ENCODE measurements around the gene ELMO2.

ELMO2 gene

DNA sequence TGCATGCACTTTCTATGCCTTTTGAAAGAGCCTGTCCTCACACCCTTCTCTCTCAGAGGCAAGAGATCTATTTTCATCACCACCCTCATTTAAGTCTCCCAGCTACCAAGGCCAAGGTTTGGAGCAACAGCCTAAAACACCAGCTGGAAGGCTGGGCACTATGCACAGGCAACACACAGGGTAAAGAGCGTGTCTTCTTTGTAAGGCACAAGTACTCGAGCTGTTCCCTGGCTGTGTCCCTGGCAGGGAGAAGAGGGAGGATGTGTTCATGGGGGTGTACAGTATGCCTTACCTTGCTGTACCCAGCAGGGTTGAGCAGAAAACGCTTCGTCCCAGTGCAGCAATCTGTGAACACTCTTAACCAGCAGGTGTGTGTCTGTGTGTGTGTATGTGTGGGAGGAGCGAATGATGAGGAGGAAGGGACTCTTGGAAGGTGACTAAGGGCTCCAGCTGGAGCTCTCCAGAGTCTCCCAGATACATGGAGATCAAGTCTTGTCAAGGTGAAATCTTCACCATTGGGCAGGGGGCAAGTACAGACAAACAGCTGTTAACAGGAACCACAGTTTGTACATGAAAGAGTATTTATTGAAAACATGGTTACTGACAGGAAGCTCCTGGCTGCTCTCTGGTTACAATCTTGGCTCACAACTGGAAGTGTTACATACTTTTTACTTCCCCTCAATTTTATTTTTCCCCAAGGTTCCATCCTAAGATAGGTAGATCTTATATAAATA, 40.8 kb downstream of the ELMO2 start:
- Histone ChIP-seq H2AFZ (ENCODE audit: low read length) (no peak overlapping the region), H3F3A (ENCODE audit: insufficient read depth, low read length) (no peaks in the 10 kb centered on the region), H3K9me2 (ENCODE audit: low read depth, low read length) (no peaks in the 10 kb centered on the region), H3K9ac (ENCODE audit: low read length) (no peak overlapping the region), H3K9me3 (ENCODE audit: low read length) (no peaks in the 10 kb centered on the region), H3K4me2 (ENCODE audit: low read length) (no peak overlapping the region), H3K4me3 (ENCODE audit: low read depth, low read length, poor library complexity, severe bottlenecking) (no peak overlapping the region), H3K4me1 (ENCODE audit: insufficient read depth, low read length, severe bottlenecking) (peaks cover 28% of the 10 kb centered on the region), H3K27ac (ENCODE audit: low read depth, low read length, poor library complexity, severe bottlenecking) (no peak overlapping the region), H3K27me3 (ENCODE audit: insufficient read depth, low read length) (no peaks in the 10 kb centered on the region), H3K36me3 (ENCODE audit: insufficient read depth, low read length) (peaks cover 27% of the 10 kb centered on the region; the same call in 1 of the 2 replicates), H3K79me2 (ENCODE audit: insufficient read depth, low read length) (peaks cover 7% of the 10 kb centered on the region; the same call in 1 of the 2 replicates), H4K20me1 (ENCODE audit: insufficient read depth, low read length) (no peaks in the 10 kb centered on the region)
- TF ChIP-seq EZH2 (IDR thresholded peaks at IDR 0.05; ENCODE audit: borderline replicate concordance, low read length): no peak
- TF ChIP-seq, protein P1, sequence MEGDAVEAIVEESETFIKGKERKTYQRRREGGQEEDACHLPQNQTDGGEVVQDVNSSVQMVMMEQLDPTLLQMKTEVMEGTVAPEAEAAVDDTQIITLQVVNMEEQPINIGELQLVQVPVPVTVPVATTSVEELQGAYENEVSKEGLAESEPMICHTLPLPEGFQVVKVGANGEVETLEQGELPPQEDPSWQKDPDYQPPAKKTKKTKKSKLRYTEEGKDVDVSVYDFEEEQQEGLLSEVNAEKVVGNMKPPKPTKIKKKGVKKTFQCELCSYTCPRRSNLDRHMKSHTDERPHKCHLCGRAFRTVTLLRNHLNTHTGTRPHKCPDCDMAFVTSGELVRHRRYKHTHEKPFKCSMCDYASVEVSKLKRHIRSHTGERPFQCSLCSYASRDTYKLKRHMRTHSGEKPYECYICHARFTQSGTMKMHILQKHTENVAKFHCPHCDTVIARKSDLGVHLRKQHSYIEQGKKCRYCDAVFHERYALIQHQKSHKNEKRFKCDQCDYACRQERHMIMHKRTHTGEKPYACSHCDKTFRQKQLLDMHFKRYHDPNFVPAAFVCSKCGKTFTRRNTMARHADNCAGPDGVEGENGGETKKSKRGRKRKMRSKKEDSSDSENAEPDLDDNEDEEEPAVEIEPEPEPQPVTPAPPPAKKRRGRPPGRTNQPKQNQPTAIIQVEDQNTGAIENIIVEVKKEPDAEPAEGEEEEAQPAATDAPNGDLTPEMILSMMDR (IDR thresholded peaks at IDR 0.05; ENCODE audit: low read length): no peak

DNA sequence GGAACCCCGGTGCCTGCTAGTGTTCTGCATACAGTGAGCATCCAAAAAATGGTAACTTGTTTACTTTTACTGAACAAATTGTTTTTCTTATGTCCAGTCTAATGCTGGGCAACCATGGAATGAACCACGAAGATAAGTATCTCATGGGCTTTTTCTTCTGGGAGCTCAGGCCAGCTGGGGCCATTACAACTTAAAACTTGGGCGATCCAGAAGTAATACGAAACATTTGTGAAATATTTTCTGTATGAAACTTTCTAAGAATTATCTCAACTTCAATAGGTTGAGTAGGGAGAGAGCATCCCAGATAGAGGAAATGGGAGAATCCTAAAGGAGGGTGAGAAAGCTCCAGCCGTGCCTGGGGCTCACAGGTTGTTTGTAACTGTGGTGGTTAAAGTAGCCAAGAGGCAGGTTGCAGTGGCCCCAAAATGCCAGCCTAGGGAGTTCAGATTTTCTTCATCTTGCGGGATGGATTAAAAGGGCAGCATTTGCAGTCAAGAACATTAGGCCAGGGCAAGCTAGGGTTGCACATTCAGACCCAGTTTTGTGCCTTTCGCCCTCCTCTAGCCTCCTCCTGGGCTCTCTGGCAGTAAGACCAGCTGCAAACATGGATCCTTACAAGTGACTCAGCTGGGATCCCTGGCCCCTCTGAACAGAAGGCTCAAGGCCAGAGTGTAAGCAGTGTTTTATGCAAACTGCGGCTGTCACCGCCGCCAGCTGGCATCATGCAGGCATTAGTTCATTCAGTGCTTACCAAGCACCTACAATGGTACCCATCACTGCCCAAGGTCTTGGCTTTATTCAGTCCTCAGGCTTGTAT, 41.5 kb downstream of the ELMO2 start:
- peak overlapping the region; percentile 89 for H3K9ac ChIP-seq (ENCODE audit: low read length)
- H3K36me3 ChIP-seq (ENCODE audit: insufficient read depth, low read length): peaks cover 19% of the 10 kb centered on the region; the same call in 1 of the 2 replicates
- H3K4me3 ChIP-seq (ENCODE audit: low read depth, low read length, poor library complexity, severe bottlenecking): peak overlapping the region; percentile 82
- H3K4me1 ChIP-seq (ENCODE audit: insufficient read depth, low read length, severe bottlenecking): peaks cover 28% of the 10 kb centered on the region
- no peaks in the 10 kb centered on the region for H4K20me1 ChIP-seq (ENCODE audit: insufficient read depth, low read length)
- H3K27ac ChIP-seq (ENCODE audit: low read depth, low read length, poor library complexity, severe bottlenecking): no peak overlapping the region
- H3K9me2 ChIP-seq (ENCODE audit: low read depth, low read length): no peaks in the 10 kb centered on the region
- no peak overlapping the region for H2AFZ ChIP-seq (ENCODE audit: low read length)
- peaks cover 7% of the 10 kb centered on the region; the same call in 1 of the 2 replicates for H3K79me2 ChIP-seq (ENCODE audit: insufficient read depth, low read length)
- H3K9me3 ChIP-seq (ENCODE audit: low read length): no peaks in the 10 kb centered on the region
- no peaks in the 10 kb centered on the region for H3F3A ChIP-seq (ENCODE audit: insufficient read depth, low read length)
- peak overlapping the region; percentile 95 for H3K4me2 ChIP-seq (ENCODE audit: low read length)
- no peaks in the 10 kb centered on the region for H3K27me3 ChIP-seq (ENCODE audit: insufficient read depth, low read length)
- TF ChIP-seq, protein P1 (IDR thresholded peaks at IDR 0.05; ENCODE audit: low read length): no peak
- no peak for TF ChIP-seq EZH2 (IDR thresholded peaks at IDR 0.05; ENCODE audit: borderline replicate concordance, low read length)

DNA sequence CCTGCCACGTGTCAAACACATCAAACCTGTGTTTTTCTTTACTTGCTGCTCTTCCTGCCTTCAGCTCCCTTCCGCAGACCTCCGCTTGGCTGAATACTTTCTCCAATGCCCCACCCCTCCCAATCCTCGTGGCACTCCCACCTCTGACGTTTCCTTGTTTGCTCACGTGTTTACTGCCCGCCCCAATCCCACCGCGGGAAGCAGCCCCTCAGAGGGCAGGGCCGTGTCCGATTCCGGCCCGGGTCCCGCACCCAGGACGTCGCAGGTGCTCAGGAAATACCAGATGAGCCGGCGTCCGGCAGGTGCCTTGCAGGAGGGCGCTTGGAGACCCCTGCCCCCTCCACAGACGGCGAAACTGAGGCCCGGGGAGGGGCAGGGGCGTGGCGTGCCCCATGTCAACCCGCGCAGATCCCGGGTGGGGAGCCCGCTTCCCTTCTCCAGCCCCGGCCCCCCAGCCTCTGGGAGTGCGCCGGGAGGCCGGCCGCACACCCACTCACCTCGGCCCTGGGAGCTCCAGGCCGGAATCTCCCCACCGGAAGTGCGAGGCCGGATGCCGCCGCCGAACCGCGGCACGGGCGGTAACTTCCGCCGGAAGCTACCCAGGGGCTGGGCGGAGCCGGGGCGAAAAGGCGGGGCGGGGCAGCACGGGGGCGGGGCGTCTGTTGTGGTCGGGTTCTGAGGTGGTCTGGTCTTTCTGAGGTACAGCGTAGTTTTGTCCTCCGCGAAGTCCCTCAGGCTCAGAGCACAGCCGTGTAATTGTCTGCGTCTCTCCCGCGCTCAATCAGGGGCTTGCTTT, 42.3 kb downstream of the ELMO2 start:
- TF ChIP-seq EZH2 (IDR thresholded peaks at IDR 0.05; ENCODE audit: borderline replicate concordance, low read length): no peak
- TF ChIP-seq, protein P1 (IDR thresholded peaks at IDR 0.05; ENCODE audit: low read length): no peak
- Histone ChIP-seq H3K9me2 (ENCODE audit: low read depth, low read length) (no peaks in the 10 kb centered on the region), H3K79me2 (ENCODE audit: insufficient read depth, low read length) (peaks cover 7% of the 10 kb centered on the region; the same call in 1 of the 2 replicates), H3K9me3 (ENCODE audit: low read length) (no peaks in the 10 kb centered on the region), H3K9ac (ENCODE audit: low read length) (peak overlapping the region; percentile 89), H3K36me3 (ENCODE audit: insufficient read depth, low read length) (peaks cover 19% of the 10 kb centered on the region; the same call in 1 of the 2 replicates), H3K27me3 (ENCODE audit: insufficient read depth, low read length) (no peaks in the 10 kb centered on the region), H2AFZ (ENCODE audit: low read length) (no peak overlapping the region), H3K4me3 (ENCODE audit: low read depth, low read length, poor library complexity, severe bottlenecking) (peak overlapping the region; percentile 82), H3K27ac (ENCODE audit: low read depth, low read length, poor library complexity, severe bottlenecking) (peak overlapping the region; percentile 60), H3K4me2 (ENCODE audit: low read length) (peak overlapping the region; percentile 95), H3K4me1 (ENCODE audit: insufficient read depth, low read length, severe bottlenecking) (peaks cover 28% of the 10 kb centered on the region), H3F3A (ENCODE audit: insufficient read depth, low read length) (no peaks in the 10 kb centered on the region), H4K20me1 (ENCODE audit: insufficient read depth, low read length) (no peaks in the 10 kb centered on the region)
